Sciatic nerve (tissue), 2 donors: ENCODE data around the gene SPATA31E1. TPM values are rescaled to one million over a fixed set of nuclear protein-coding genes. Genes with fewer than 3 reads are reported as not detected.
"Not testable (repeated sequence)": the region's sequence is repeated elsewhere in the genome, so short reads cannot be mapped to it uniquely, and the experiment has no call there.

ENCODE experiments used
- ATAC-seq: fragments of 200-7000 bp; cut with Tn5 transposase; one replicate; pipeline ENCODE4 v1.9.1; 2020; ENCODE audit warnings: mild to moderate bottlenecking, moderate library complexity
- DNase-seq: peaks from one replicate; pipeline ENCODE4 v3.0.0-alpha.2; 2020; ENCODE audit warnings: low spot score
- intact Hi-C: fragments of 100-400 bp; cut with DNase I; formaldehyde crosslinking; loops from one replicate; pipeline ENCODE4 v1.14.2; 2022
- total RNA-seq: library from RNA; stranded (reverse); fragmentation: NEBNext Ultra II Directional; extraction: Animal tissue kit (Norgen Biotek cat#: 25700); gene quantifications from one replicate; pipeline ENCODE4 v1.2.1, GENCODE V29; 2021
- donor health status: DM: no; HTN: no; CAD: no.
- donor health status: DM: no; HTN: no; CAD: no.

SPATA31E1 gene
- not detected for total RNA-seq

DNA sequence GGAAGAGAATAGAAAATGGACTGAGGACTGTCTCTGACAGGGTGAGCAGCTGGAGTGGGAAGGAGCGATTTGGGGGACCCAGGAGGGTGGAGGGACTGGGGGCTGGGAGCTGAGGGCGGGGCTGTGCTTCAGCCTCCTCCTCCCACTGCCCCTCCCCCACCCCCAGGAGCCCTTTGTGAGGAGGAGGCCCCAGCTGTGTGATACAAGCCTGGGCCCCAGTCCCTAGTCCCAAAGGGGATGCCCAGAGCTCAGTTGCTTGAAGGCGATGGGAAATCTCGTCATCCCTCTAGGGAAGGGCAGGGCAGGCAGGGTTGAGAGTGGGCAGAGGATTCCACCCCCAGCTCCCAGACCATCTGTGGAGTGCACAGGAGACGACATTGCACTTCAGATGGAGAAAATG is at the start of gene SPATA31E1:
TSS of gene SPATA31E1 (plus strand) at position 251 of the 400 bp plus-strand sequence. CDS start at position 266, 15 bp downstream.
- intact Hi-C loops = no loop called here
- ATAC-seq (no peak), DNase-seq (no peak)

DNA sequence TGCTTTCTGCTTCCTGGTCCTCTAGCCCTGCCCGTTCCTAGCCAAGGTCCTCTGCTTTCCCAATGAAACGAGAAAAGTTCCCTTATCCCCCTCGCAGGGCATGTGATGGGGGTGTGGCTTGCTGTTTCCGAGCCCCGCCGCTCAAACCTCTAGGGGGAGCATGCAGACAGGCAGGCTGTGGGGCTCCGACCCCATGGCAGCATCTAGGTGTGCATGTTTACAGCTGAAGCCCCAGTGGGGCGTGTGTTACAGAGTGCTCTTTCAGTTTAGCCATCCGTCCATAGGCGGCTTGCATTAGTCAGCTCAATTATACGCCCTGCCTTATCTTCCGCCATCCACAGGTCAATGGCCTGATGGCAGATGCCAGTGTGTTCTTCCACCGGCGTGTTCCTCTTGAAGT is 48.3 kb upstream of the SPATA31E1 start:
- DNase-seq = no peak
- intact Hi-C loops = no loop called here
- no peak for ATAC-seq

DNA sequence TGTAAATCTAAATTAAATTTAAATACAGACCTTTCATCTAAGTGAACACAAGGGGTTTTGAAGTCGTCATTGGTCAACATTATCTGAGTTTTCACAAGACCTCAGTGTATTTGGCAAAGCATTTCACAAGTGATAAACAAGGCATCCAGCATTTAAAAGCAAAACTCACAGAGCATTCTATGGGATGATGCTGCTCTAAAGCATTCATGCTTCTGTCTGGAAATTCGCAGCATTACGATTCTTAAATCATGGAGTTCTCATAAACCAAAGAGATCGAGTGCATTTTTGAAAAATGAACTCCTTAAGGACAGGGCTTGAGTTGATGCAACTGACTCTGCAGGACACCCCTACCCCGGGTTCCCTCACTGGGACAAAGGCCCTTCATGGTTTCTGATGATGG is 46.1 kb upstream of the SPATA31E1 start:
- no peak for ATAC-seq
- intact Hi-C loops = no loop called here

DNA sequence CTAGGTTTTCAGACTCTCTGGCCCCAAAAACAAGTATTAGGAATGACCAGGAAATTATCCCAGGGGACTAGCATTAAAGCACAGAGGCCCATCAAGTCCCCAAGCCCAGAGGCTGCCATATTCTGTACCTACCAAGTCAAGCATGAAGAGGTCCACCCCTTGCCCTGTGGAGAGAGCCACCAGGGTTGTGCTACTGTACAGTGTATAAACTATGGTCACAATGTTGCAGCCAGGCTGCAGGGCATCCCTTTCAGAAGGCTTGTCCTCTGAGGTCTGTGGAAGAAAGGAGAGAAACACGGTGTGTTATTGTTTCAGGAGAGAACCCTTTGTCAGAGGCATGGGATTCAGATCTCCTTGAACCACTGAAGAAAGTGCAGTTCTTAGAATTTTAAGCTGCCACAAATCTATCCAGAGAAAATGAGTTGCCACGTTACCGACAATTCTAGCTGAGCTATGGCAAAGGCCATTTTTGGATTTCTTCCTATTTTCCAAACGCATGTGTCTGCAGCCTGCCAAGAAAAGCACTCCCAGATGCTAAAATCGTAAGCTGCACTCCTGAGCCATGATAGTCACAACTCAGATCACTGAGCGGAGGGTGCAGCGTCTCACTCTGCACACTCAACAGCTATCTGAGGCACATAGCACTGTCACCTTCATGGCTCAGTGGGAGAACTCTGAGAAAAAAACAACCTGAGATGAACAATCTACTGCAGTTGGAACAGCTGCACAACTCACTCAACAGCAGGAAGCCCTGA is 45.5 kb upstream of the SPATA31E1 start:
- ATAC-seq (peak; percentile 39), DNase-seq (no peak)
- intact Hi-C loops = no loop called here

More for the DNA sequence above, 46.1 kb upstream of the SPATA31E1 start:
- DNase-seq = no peak

- DNase-seq (no peak), ATAC-seq (no peak)
- intact Hi-C loops = no loop called here
Observed at GRCh38 chr9:87840134-87840533, 42.5 kb upstream of the SPATA31E1 start.

DNA sequence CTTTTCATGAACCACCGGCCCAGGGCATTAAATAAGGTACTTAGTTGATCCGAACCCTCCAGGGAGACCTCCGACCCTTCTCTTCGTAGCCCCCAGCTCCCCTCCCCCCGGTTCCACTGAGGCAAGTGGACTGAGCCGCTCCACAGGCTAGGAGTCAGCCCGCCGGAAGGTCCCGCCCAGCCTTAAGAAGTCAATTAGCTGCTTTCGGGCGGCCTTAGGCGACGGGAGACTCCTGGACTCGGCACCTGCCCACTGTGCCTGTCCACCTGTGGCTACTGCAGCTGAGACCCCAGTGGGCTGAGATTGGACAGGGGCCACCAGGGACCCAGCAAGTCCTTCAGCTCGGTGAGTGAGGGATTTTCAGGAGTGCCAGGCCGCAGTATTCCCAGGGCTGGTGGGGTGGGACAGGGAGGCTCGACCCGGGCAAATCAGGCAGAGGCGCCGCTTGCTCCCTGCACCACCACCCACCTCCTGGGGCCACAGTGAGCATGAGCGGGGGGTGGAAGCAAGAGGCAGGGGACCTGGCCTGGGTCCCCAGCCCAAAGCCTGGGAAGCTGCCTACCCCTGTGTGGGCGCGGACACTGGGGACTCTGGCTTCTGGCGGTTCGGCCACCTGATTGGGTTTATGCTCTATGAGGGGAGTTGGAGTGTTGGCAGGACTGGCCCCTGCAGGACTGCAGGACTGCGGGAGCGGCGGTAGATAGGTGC is 39.6 kb upstream of the SPATA31E1 start:
- intact Hi-C loops = no loop called here
- ATAC-seq = no peak
- no peak for DNase-seq

DNA sequence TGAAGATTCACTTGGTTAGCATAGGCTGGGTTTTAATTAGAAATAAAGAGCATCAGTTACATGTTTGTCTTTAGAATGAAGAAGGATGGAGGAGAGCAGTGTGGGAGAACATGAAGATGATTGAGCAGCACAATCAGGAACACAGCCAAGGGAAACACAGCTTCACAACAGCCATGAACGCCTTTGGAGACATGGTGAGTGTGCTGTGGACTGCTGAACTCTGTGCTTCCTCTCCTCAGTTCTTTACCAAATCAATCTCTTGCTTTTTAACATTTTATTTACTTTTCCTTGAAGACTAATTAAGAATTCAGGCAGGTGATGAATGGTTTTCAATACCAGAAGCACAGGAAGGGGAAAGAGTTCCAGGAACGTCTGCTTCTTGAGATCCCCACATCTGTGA is 38.2 kb upstream of the SPATA31E1 start:
- no peak for ATAC-seq
- intact Hi-C loops = no loop called here

DNA sequence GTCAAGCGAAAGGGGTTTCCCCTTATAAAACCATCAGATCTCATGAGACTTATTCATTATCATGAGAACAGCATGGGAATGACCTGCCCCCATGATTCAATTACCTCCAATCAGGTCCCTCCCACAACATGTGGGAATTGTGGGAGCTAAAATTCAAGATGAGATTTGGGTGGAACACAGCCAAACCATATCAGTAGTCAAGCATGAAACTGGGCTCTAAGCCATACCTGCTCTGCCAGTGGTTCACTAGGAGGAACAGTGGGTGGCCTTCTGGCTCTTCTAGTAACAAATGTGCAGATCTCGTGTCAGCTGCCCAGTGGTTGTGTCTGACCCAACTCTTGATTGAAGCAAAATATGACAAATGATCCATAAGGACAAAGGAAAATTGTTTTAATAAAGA is 34.9 kb upstream of the SPATA31E1 start:
- ATAC-seq, intact Hi-C loops, DNase-seq: not testable (repeated sequence)

More for the DNA sequence above, 38.2 kb upstream of the SPATA31E1 start:
- no peak for DNase-seq

GRCh38 chr9:87849144-87849758 is 33.4 kb upstream of the SPATA31E1 start:
- intact Hi-C loops = no loop called here
- ATAC-seq = no peak
- no peak for DNase-seq

DNA sequence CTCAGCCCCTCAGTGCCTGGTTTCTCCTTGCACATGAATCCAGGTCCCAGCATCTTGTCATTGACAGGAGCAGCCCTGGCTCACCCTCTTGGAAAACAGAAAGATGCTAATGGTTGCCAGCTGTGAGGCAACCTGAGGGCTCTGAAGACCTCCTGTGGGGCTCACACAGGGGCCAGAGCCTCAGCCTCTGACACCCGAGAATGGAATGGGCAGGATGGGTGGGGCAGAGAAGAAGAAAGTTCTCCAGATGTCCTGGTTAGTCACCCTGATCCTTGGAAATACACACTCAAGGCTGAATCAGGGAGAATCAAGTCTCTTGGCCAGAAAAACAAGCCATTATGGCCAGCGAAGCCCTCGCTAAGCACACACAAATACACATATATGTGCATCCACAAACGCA is 32.3 kb upstream of the SPATA31E1 start:
- no peak for ATAC-seq
- intact Hi-C loops = no loop called here
- DNase-seq = no peak

DNA sequence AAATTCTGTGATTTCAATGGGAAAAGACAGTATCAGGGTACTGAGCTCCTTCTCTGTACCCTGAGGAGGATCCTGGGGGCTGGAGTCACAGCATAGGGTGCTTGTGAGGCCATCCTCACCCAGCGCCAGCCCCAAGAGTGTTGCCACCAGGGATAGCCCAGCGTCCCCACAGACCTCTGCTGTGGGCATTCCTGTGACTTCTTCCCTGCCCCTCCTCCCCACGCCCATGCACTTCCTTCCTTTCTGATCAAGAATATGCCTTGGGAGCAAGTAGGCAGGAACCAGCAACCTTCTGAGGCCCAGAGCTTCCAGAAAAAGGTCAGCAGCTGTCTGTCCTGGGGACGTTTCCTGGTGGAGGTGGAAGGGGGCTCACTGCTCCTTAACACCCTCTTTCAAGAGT is 31.5 kb upstream of the SPATA31E1 start:
- intact Hi-C loops = not testable (repeated sequence)

GRCh38 chr9:87853302-87853701 is 29.4 kb upstream of the SPATA31E1 start:
- ATAC-seq = no peak
- no peak for DNase-seq
- intact Hi-C loops = no loop called here

More for the DNA sequence above, 31.5 kb upstream of the SPATA31E1 start:
- not testable (repeated sequence) for DNase-seq, ATAC-seq

DNA sequence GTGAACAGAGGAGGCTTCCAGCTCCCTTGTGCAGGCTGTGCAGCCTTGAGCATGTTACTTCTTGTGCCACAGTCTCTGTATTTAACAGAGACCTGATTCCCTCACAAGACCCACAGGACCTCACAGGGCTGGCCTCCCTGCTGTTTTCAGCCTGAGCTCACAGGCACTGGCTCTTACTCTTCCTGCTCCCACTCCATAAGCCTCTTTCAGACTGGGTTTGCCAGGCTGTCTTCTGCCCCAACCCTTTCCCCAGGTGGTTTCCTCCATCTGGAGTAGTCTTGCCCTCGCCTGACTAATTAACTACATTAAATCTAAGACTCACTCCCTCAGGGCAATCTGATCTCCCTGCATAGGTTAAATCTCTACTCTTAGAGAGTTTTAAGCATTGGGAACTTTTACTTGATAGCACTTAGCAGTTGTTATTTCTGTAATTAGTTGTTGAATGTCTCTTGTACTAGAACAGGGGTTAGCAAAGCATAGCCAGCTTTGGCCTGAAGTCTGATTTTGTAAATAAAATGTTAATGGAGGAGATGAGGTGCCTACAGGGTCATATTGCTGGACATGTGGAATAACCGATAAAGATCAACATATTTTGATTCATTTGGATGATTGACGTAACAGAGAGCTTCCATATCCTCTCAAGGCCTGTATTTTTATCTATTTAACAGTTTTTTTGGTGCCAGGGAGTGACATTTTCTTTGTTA is 28.6 kb upstream of the SPATA31E1 start:
- intact Hi-C loops = no loop called here
- DNase-seq (no peak), ATAC-seq (no peak)

DNA sequence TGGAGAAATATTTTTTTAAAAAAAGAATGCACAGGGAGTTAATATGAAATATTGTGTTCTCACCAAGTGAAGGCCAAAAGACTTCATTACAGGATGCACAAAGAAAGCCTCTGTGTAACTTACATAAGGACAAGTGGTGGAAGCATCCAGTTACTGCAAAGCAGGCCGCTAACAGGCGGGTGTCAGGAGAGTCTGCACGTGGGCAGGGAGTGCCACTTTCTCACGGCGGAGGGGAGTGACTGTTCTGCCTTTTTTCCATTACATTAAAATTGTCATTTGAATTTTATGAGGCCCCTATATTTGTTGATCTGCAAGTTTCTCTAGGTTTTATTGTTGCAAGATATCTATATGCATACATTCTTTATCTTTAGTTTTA is 28.1 kb upstream of the SPATA31E1 start:
- no peak for ATAC-seq
- intact Hi-C loops = no loop called here
- no peak for DNase-seq

DNA sequence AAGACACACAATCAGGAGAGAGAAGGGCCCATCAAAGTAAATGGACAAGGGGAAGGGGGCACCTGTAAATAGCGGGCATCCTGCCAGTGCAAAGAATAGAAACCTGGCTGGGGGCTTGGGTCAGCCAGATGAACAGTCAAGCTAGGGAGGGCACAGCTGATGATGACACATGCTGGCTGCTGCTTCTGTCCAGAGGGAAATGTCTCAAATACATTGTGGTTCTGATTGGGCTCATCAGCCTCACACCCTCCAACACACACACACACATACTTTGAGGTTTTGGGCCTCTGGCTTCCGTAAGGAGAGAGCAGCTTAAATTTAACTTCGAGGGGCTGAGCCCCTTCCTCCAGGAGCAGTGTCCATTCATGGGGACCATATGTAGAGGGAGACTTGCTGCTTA is 27.6 kb upstream of the SPATA31E1 start:
- intact Hi-C loops = no loop called here
- DNase-seq (no peak), ATAC-seq (no peak)

GRCh38 chr9:87857141-87857947 is 25.3 kb upstream of the SPATA31E1 start:
- DNase-seq (no peak), ATAC-seq (no peak)
- intact Hi-C loops = no loop called here

DNA sequence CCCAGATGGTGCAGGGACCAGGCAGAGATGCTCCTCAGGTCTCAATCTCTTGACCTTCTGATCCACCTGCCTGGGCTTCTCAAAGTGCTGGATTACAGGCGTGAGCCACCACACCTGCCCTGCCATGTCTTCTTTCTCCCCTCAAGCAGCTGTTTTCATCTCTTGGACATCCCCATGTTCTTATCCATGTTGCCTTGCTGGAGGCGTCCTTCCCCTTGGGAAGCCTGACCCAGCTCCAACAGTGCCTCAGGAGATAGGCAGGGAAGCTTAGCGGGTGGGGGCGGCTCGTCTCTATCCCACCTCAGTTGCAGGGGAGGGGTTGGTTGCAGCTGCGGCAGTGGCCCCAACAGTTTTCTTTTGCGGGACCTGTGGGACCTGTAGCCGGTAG is 24.7 kb upstream of the SPATA31E1 start:
- ATAC-seq (no peak), DNase-seq (no peak)
- intact Hi-C loops = no loop called here

DNA sequence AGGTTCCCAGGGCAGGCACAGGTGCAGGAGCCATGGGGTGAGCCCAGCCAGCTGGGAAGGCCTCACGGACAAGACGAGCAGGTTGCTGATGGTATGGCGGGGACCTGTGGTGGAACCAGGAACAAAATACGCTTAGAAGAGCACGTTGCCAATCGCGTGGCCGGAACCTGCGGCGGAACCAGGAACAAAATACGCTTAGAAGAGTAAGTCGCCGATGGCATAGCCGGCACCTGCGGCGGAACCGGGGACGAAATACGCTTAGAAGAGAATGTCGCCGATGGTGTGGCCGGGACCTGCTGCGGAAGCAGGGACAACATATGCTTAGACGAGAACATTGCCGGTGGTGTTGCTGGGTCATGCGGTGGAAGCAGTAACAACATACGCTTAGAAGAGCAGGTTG is 23.5 kb upstream of the SPATA31E1 start:
- intact Hi-C loops = no loop called here
- no peak for ATAC-seq
- DNase-seq = no peak

- ATAC-seq (no peak), DNase-seq (no peak)
- intact Hi-C loops = no loop called here
Observed at GRCh38 chr9:87859786-87860185, 22.9 kb upstream of the SPATA31E1 start.
